Stimulated activated CD4-positive, alpha-beta T cell treated with anti-CD3 and anti-CD28 coated beads, Interleukin-15, amount 100 ng/mL, for 24 hours (primary cell): ENCODE data around the gene CCDC159.
A peak's percentile ranks its signal among the peaks of the same experiment; 100 is the strongest.
"Not testable (repeated sequence)": the region's sequence is repeated elsewhere in the genome, so short reads cannot be mapped to it uniquely, and the experiment has no call there.

Experiments used
- DNase-seq: peaks from one replicate; pipeline ENCODE4 v3.0.0-alpha.2; 2020

Gene CCDC159

DNA sequence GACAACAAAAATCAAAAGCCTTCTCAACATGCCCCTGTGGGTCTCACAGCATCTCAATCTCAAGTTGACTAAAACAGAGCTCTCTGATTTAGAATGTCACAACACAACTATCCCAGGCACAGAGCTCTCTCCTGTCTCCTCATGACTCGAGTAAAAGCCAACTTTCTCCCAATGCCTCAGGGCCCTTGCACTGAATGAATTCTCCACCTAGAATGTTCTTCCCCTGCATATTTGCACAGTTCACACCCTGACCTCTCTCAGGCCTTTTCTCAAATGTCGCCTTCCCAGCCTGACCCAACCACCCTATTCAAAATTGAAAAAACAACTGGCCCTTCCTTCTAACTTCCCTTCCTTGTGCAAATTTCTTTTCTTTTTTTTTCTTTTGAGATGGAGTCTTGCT, 24.4 kb downstream of the CCDC159 start:
- no peak for DNase-seq

DNA sequence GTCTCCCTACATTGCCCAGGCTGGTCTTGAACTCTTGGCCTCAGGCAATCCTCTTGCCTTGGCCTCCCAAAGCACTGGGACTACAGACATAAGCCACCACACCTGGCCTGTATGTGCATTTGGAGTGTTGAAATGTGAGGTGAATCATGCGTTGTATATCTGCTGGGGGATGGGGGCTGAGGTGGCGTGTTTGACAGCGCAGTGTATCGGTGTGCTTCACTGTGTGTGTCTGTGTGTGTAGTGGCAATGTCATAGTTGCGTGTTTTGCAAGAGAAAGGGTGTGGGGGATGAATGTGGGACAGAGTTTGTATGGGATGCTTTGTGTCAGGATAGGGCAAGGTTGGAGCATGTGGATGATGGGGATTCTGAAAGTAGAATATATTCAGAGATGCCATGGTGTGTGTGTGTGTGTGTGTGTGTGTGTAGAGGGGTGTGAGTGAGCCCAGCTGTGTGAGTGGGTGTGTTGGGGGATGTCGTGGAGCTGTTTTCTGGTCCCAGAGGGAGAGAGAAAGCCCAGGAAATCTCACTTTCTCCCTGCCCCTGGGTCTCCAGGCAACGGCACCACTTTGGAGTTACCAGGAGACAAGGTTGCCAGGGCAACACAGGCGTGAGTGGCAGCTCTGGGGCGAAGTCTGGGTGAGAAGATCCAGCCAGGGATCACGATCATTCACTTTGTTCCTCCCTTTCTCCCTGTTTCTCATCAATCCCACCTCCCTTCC, 27.0 kb downstream of the CCDC159 start:
- DNase-seq: no peak

DNA sequence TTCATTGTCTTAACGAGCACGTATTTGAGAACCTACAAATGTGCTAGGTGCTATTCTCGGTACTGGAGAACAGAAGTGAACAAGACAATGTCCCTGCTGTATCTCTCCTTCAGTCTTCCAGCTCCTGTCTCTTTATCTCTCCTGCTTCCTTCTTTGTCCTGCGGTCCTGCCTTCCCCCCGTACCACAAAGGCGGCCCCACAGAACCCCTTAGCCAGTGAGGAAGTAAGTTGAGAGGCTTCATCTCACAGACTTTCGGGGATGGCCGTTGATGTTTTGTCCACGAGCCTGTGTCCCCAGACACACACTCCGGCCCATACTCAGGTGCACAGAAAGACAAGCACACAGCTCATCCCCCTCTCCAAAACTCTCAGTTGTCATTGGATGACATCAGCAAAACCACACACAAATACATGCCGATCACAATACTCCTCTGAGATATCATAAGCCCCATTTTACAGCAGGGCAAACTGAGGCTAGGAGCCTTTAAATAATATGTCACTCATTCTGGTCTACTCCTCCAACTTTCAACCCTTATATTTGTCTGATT, 27.6 kb downstream of the CCDC159 start:
- DNase-seq: no peak

DNA sequence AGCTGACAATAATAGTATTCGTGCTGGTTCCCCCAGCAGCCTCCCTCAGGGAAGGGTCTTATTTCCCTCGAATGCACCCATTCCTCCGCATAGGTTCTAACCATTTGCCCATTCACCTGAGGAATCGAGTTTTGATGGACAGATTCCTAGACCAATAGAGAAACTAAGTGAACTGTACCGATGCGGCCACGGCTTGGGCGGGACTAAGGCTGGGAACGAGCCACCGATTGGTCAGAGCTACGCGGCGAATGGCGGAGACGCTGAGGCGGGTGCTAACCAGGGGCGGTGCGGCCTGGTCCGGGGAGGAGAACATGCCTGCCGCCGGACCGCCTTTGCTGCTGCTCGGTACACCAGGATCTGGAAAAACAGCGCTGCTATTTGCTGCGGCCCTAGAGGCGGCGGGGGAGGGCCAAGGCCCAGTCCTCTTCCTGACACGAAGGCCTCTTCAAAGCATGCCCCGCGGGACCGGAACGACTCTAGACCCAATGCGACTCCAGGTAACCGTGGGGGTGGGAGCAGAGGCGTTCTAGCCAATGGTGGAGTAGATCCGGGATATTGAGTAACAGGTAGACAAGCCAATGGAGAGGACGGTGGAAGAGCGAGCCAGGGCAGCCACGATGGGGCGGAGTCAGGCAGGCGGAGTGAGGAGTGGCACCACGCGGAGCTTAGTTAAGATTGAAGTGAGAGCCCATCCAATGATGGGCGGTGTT, 28.3 kb downstream of the CCDC159 start, which contains the start of gene SWSAP1:
Gene SWSAP1 (plus strand): TSS at position 234 of the 710 bp plus-strand sequence. CDS start 15 bp downstream, at position 249.
- peak; percentile 97 for DNase-seq

DNA sequence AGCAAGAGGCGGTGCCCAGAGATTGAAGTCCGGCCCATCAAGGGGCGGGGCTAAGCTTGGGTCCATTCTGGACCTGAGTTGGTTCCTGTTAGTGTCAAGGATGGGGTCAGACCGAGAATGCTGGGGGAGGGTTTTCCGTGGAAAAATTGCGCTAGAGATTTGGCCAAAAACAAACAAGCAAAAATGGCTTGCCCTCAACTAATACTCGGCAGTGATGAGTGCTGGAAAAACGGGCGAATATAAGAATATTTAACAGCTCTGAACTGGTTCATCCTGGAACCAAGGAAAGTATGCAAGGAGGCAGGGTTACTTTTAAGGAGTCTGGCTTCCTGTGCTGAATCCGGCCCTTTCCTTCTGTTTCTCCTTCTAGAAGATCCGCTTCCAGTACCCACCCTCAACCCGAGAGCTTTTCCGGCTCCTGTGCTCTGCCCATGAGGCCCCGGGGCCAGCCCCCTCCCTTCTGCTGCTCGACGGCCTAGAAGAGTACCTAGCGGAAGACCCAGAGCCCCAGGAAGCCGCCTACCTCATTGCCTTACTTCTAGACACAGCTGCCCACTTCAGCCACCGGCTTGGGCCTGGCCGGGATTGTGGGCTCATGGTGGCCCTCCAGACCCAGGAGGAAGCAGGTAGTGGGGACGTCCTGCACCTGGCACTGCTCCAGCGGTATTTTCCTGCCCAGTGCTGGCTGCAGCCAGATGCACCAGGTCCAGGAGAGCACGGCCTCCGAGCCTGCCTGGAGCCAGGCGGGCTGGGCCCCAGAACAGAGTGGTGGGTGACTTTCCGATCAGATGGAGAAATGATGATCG, 29.0 kb downstream of the CCDC159 start:
- DNase-seq: peak; percentile 80

DNA sequence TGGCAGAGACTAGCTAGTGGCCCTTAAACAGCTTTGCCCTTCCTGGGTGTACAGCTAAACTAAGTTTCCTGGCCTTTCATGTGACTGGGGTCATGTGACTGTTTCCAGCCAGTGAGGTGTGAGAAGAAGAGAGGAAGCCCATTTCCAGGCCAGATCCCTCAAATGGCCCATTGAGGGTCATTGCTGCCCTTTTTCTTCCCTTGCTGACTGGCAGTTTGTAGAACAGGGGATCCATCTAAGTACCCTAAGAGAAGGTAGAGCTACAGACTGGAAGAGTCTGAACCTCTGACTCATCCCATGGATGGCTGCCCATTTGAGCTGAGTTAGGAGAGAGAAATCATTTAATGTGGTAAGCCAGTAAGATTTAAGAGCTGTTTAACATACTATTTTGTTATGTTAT, 30.9 kb downstream of the CCDC159 start:
- peak; percentile 28 for DNase-seq

DNA sequence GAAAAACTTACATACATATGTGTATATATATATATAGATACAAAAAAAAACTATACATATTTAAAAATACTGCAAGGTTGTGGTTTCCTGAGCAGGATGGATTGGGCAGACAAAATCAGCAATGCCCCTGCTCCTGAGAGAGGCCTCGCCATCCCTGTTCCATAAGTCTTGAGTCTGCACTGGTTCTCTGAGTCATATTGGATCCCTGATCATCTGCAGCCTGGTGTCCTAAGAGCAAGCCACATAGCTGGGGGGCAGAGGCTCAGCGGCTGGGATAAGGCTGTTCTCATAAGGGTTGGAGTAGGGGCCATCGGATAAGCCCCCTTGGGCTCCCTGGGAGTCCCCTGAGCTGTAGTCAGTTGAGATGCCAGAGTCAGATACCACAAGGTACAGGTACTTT, 31.4 kb downstream of the CCDC159 start:
- DNase-seq: no peak

DNA sequence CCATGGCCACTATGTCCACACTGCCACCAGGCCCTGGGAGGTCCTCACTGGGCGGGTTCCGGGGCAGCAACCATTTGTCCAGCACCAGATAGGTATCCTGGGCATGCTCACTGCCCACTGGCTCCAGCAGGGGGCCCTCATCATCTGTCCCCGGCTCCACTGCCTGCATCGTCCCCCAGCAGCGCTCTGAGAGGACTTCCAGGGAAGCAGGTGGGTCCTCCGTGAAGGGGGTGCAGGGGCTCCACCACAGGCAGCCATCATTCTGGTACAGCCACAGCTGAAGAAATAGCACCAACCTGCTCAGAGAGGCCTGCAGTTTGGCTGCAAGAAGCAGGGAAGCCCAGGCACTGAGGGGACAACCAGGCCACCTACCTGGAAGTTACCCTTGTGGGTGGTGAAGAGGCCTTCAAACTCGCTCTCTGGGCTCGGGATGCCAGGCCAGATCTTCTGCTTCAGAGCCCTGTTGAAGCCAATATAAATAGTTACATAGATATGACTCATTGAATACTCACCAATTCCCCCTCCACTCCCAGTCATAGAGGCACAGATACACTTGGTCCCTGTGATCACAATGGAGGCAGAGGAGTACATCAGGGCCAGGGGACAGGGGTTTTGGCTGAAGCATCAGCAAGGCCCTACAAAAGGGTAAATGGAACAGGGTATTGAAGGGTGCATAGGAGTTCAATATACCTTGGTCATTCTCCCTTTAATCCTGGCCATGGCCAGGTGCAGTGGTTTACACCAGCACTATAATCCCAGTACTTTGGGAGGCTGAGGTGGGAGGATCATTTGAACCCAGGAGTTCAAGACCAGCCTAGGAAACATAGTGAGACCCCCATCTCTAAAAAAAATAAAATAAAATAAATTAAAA, 32.2 kb downstream of the CCDC159 start:
- DNase-seq: peak; percentile 30

DNA sequence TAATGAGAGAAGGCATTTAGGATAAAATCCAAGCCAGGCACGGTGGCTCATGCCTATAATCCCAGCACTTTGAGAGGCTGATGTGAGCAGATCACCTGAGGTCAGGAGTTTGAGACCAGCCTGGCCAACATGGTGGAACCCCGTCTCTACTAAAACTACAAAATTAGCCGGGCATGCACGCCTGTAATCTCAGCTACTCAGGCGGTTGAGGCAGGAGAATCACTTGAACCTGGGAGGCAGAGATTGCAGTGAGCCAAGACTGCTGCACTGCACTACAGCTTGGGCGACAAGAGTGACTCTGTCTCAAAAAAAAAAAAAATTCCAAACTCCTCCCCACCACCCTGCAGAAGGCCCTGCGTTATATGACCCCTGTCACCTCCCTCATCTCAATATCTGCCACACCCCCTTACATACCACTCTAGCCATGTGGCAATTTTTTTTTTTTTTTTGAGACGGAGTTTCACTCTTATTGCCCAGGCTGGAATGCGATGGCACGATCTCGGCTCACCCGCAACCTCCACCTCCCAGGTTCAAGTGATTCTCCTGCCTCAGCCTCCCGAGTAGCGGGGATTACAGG, 33.0 kb downstream of the CCDC159 start:
- DNase-seq: not testable (repeated sequence)

DNA sequence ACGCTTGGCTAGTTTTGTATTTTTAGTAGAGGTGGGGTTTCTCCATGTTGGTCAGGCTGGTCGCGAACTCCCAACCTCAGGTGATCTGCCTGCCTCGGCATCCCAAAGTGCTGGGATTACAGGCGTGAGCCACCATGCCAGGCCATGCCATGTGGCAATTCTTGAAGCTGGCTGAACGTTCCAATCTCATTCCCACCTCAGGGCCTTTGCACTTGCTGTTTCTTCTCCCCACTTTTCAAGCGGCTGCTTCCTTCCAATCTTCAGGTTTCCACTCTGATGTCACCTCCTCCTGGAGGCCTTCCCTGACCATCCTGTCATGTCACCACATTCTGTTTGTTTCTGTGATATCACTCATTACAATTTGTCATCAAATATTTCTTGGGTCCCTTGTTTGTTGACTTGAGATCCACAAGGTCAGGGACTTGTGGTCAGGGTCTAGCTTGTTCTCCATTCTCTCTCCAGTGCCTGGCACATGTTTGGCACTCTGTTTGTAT, 33.6 kb downstream of the CCDC159 start:
- no peak for DNase-seq

DNA sequence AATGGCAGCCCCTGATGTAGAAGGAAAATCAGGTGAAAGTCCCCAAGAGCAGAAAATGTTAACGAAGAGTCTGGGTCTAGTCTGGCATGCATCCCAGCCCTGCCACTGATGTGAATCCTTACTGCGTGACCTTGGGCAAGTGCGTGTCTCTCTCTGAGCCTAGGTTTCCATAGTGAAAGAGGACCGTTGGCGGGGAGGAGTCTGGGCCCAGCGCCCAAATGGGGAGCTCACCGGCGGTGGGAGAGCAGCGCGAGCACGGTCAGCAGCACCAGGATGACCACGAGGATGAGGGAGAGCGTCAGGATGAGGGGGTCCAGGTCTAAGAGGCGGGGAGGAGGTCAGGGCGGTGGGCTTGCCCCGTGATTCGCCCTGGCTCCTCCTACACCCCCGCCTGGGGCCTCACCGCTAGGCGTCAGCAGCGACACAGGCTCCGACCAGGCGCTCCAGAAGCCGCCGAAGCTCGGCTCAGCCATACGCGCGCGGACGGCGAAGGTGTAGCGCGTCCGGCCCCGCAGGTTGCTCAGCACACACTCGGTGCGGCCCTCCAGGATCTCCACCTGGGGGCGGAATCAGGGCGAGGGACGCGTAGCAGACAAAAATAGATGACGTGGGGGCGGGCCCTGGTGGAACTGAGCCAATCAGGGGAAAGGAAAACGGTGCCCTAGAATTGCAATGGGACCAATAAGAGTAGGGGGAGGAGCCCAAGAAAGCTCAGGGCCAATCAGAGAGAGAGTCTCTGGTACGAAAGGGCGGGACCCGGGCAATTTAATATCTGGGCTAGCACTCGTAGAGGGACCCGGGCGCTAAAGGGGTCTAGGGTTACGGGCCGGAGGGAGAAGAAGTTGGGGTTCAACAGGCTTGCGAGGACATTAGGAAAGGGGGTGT, 34.6 kb downstream of the CCDC159 start:
- peak; percentile 97 for DNase-seq

DNA sequence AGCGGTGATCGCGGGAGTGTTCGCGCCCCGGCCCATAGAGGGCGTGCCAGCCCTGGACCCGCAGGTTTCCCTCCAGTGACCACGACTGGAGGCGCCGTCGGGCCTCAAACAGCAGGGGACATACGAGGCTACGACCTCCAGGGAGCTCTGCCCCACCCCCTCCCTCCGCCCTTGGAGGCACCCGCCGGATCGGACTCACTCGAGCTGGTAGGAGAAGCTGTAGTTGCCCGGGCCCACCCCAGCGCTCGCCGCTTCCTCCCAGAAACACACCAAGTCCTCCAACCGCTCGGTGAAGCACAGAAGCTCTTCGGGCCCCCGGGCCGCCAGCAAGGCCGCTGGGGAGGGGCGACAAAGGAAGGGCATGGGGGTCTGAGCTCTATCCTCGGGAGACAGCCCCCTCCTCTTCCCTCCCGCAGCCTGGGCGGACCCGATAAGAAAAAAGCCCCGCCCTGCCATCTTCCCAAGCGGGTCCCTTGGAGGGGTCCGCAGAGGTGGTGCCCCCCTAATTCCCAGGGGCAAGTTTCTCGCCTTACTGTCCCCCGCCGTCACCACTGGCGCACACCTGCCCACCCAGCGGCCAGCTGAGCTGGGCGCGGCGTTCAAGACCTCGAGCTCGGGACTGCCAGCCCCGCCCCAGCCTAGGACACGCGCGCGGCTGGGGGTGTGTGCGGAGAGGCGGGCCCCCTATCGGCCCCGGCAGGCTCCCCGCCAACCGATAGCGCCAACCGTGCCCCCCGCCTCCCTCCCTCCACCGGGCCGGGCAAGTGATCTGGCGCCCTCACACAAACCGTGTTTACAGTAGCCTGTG, 36.8 kb downstream of the CCDC159 start:
- peak; percentile 56 for DNase-seq

DNA sequence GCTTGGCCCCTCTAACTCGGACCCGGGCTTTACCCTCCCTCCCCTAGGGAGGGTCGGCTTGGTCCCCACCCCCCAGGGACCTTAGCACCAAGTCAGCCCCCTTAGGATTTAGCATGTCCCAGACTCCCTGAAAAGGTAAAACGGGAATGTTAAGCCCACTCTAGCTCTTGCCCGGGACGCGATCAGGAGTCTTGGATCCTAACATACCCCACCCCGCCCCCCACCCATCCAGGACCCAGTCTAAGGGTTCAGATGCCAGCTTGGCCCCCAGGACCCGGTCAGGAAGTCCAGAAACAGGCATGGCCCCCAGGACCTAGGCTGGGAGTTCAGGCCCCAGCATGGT, 37.4 kb downstream of the CCDC159 start:
- no peak for DNase-seq

DNA sequence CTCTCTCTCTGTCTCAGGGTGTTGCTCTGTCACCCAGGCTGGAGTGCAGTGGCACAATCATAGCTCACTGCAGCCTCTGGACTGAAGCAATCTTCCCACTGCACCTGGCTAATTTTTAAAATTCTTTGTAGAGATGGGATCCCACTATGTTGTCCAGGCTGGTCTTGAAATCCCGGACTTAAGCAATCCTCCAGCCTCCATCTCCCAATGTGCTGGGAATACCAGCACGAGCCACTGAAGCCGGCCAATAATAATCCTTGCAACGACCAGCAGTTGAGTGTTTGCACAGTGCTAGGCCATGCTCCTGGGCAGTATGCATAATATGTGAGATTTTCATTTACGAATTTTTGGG, 38.4 kb downstream of the CCDC159 start:
- DNase-seq: no peak

DNA sequence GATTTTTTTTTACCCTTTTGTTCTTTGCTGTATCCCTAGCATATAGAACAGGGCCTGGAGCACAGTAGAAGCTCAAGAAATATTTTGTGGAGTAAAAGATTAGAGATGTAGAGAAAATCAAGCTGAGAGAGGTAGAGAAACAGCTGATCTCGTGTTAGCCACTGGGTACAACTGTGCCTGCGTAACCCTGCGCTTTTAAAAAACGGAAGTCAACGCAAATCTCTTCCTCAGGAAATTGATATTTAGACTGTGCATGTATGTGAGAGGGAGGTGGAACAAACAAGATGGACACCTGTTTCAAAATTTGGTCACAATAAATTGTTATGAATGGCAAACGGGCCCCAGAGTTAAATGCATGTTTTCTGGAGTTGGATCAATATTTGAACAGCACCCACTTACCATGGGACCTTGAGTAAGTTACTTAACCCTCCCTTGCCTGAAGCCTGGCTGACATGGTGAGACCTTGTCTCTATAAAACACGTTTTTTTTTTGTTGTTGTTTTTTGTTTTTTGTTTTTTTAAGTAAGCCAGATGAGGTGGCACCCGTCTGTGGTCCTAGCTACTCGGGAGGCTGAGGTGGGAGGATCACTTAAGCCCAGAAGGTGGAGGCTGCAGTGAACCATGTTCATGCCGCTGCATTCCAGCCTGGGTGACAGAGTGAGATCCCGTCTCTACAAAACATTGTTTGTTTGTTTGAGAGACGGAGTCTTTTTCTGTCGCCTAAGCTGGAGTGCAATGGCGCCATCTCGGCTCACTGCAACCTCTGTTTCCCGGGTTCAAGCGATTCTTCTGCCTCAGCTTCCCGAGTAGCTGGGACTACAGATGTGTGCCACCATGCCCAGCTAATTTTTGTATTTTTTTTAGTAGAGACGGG, 41.1 kb downstream of the CCDC159 start:
- no peak for DNase-seq

DNA sequence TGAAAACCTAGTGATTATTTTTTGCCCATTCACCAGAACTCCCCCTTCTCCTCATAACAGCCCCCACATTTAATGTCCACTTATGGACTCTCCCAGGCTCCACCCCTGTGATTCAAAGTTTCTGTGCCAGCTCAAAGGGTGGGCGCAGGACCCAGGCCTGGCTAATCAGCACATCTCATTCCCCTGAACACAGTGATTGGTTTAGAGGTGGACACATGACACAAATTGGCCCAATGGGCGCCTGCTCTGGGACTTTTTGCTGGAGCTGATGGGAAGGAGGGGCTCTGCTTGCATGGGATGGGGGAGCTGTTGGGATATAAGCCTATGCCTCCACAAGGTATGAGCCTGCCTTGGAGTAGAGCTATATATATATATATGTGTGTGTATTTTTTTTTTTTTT, 44.0 kb downstream of the CCDC159 start:
- no peak for DNase-seq

DNA sequence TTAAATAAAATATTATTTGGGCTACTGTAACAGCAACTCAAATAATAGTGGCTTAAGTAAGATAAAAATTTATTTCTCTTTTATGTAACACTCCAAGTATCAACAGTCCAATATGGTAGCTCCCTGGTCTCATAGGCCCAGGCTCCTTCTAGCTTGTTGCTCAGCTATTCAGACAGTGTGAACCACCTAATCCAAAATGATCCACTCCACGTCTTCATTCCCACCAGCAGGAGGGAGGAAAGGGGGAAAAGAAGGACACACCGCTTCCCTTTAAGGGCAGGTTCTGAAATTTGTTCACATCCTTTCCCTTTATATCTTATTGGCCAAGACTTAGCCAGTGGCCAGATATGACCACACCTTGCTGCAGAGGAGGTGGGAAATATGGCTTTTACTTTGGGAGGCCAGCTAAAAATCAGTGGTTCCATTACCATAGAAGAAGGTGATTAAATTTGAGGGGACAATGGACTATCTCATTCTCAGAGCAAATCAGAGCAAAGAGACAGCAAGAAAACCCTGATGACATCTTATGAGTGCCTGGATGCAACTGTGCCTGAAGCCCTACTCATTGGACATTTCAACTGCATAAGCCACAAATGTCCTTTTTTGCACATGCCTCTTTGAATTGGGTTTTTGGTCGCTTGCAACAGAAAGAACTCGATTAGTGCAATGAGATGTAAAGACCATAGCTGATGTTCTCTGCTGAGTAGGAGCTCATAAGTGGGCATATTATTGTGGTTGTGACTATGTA, 44.8 kb downstream of the CCDC159 start:
- DNase-seq: no peak

DNA sequence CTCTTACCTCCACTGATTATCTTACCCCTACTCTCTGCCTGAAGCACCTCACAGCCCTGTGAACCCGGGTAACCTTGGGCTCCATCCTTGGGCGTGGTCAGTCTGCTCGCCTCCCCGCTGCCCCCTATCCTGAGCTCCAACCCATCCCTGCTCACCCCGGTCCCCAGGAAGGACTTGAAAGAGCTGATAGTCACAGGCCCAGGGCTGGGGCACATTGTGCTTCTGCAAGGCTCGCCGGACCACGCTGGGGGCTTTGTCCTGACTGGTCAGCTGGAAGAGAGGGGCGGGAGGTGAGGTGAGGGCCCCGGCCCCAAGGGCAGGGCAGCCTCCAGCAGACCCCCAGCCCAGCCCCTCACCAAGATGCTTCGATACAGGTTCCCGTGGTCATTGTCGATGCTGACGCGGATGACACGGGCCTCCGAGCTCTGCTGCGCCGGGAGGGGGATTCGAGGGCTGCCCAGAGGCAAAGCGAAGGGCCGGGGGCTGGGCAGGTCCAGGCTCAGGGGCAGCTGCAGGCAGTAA, 50.8 kb downstream of the CCDC159 start:
- no peak for DNase-seq
